OCI-LY7 (cell line): Measurements from ENCODE around the gene AAK1.

Source experiments
- EZH2phosphoT487 ChIP-seq: fragments of 200-600 bp; sonication (generic); IDR thresholded peaks from 2 replicates; pipeline ENCODE4 v1.6.1; 2018; ENCODE audit warnings: low read depth, borderline replicate concordance, mild to moderate bottlenecking, mixed run types, antibody characterized with exemption, low read length, moderate library complexity, mixed read lengths
- TF ChIP-seq, protein P1 (sequence below): fragments of 200-600 bp; sonication (generic); conservative IDR thresholded peaks from 2 replicates; pipeline ENCODE4 v1.5.1; 2014; ENCODE audit warnings: mild to moderate bottlenecking, antibody characterized with exemption, low read length, moderate library complexity, mixed read lengths

- TF ChIP-seq, protein P1, sequence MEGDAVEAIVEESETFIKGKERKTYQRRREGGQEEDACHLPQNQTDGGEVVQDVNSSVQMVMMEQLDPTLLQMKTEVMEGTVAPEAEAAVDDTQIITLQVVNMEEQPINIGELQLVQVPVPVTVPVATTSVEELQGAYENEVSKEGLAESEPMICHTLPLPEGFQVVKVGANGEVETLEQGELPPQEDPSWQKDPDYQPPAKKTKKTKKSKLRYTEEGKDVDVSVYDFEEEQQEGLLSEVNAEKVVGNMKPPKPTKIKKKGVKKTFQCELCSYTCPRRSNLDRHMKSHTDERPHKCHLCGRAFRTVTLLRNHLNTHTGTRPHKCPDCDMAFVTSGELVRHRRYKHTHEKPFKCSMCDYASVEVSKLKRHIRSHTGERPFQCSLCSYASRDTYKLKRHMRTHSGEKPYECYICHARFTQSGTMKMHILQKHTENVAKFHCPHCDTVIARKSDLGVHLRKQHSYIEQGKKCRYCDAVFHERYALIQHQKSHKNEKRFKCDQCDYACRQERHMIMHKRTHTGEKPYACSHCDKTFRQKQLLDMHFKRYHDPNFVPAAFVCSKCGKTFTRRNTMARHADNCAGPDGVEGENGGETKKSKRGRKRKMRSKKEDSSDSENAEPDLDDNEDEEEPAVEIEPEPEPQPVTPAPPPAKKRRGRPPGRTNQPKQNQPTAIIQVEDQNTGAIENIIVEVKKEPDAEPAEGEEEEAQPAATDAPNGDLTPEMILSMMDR = no peak
- TF ChIP-seq EZH2phosphoT487 = no peak
Observed at GRCh38 chr2:69582582-69583176, 60.9 kb downstream of the AAK1 start.
